BE2C (cell line): ENCODE measurements around the gene TNFSF13B.

Source experiments
- DNase-seq: peaks from one replicate; pipeline ENCODE4 v3.0.0-alpha.2; 2020
- H3K27me3 ChIP-seq: fragments of 250-450 bp; sonication (Bioruptor Pico); 2 replicates; pipeline ENCODE4 v1.5.1; 2020; ENCODE audit warnings: mild to moderate bottlenecking
- H3K36me3 ChIP-seq: fragments of 250-450 bp; sonication (Bioruptor Pico); 2 replicates; pipeline ENCODE4 v1.5.1; 2020; ENCODE audit warnings: mild to moderate bottlenecking
- H3K4me1 ChIP-seq: fragments of 250-450 bp; sonication (Bioruptor Pico); 2 replicates; pipeline ENCODE4 v1.5.1; 2020
- H3K4me3 ChIP-seq: 2 replicates; pipeline ENCODE4 v1.5.1; 2011; ENCODE audit warnings: low read depth, low read length
- H3K9me3 ChIP-seq: fragments of 250-450 bp; sonication (Bioruptor Pico); 2 replicates; pipeline ENCODE4 v1.5.1; 2020
- CTCF ChIP-seq: IDR thresholded peaks from 2 replicates; pipeline ENCODE4 v1.5.1; 2012; ENCODE audit warnings: mild to moderate bottlenecking, low read depth, low read length

TNFSF13B gene

GRCh38 chr13:108288741-108289140 lies 19.2 kb downstream of the TNFSF13B start:
- no peaks in the 10 kb centered on the region for H3K36me3 ChIP-seq
- no peak for DNase-seq
- peaks cover 44% of the 10 kb centered on the region for H3K27me3 ChIP-seq
- no peaks in the 10 kb centered on the region for H3K4me1 ChIP-seq
- no peak overlapping the region for H3K4me3 ChIP-seq
- H3K9me3 ChIP-seq = no peaks in the 10 kb centered on the region; the same call in 1 of the 2 replicates
- TF ChIP-seq CTCF = no peak

- Histone ChIP-seq H3K9me3 (no peaks in the 10 kb centered on the region; the same call in 1 of the 2 replicates), H3K4me3 (no peak overlapping the region), H3K4me1 (no peaks in the 10 kb centered on the region), H3K36me3 (no peaks in the 10 kb centered on the region), H3K27me3 (peaks cover 43% of the 10 kb centered on the region)
- no peak for DNase-seq
- no peak for TF ChIP-seq CTCF
Observed at GRCh38 chr13:108289819-108290218, 20.3 kb downstream of the TNFSF13B start.

- no peaks in the 10 kb centered on the region for H3K36me3 ChIP-seq
- H3K4me3 ChIP-seq = no peak overlapping the region
- TF ChIP-seq CTCF = no peak
- H3K27me3 ChIP-seq = peaks cover 56% of the 10 kb centered on the region
- no peaks in the 10 kb centered on the region for H3K9me3 ChIP-seq
- no peak for DNase-seq
- no peaks in the 10 kb centered on the region for H3K4me1 ChIP-seq
Observed at GRCh38 chr13:108297114-108297513, 27.6 kb downstream of the TNFSF13B start.

- no peak overlapping the region for H3K4me3 ChIP-seq
- TF ChIP-seq CTCF = no peak
- no peaks in the 10 kb centered on the region for H3K9me3 ChIP-seq
- H3K27me3 ChIP-seq = peaks cover 80% of the 10 kb centered on the region
- no peak for DNase-seq
- no peaks in the 10 kb centered on the region for H3K4me1 ChIP-seq
- no peaks in the 10 kb centered on the region for H3K36me3 ChIP-seq
Observed at GRCh38 chr13:108302279-108302678, 32.8 kb downstream of the TNFSF13B start.

GRCh38 chr13:108304170-108305016 lies 34.9 kb downstream of the TNFSF13B start:
- no peak overlapping the region for H3K4me3 ChIP-seq
- H3K36me3 ChIP-seq = no peaks in the 10 kb centered on the region
- no peaks in the 10 kb centered on the region for H3K4me1 ChIP-seq
- DNase-seq = no peak
- TF ChIP-seq CTCF = no peak
- H3K27me3 ChIP-seq = peaks cover 70% of the 10 kb centered on the region
- H3K9me3 ChIP-seq = no peaks in the 10 kb centered on the region; the same call in 1 of the 2 replicates

GRCh38 chr13:108305655-108306054 lies 36.1 kb downstream of the TNFSF13B start:
- H3K9me3 ChIP-seq = no peaks in the 10 kb centered on the region; the same call in 1 of the 2 replicates
- no peaks in the 10 kb centered on the region for H3K36me3 ChIP-seq
- H3K27me3 ChIP-seq = peaks cover 63% of the 10 kb centered on the region
- TF ChIP-seq CTCF = 0 out of 2 replicates have a peak, but pooled peaks have one; percentile 5
- no peaks in the 10 kb centered on the region for H3K4me1 ChIP-seq
- H3K4me3 ChIP-seq = no peak overlapping the region
- no peak for DNase-seq
